GM12865 (cell line): ENCODE data around the gene SERPINE1.

Experiments used
- DNase-seq: peaks from one replicate; pipeline ENCODE4 v3.0.0; 2010; ENCODE audit warnings: low read depth
- H3K4me3 ChIP-seq: 2 replicates; pipeline ENCODE4 v1.5.1; 2011; ENCODE audit warnings: mild to moderate bottlenecking, low read depth, low read length, control low read depth
- TF ChIP-seq, protein P1 (sequence below): IDR thresholded peaks from 2 replicates; pipeline ENCODE4 v1.5.1; 2011; ENCODE audit warnings: low read length, control low read depth, low read depth, inconsistent platforms; ENCODE audit not compliant: insufficient read depth; ENCODE audit errors: missing control alignments

SERPINE1 gene

GRCh38 chr7:101179713-101180112 is 52.8 kb downstream of the SERPINE1 start:
- no peak for DNase-seq
- H3K4me3 ChIP-seq = no peak overlapping the region
- TF ChIP-seq, protein P1, sequence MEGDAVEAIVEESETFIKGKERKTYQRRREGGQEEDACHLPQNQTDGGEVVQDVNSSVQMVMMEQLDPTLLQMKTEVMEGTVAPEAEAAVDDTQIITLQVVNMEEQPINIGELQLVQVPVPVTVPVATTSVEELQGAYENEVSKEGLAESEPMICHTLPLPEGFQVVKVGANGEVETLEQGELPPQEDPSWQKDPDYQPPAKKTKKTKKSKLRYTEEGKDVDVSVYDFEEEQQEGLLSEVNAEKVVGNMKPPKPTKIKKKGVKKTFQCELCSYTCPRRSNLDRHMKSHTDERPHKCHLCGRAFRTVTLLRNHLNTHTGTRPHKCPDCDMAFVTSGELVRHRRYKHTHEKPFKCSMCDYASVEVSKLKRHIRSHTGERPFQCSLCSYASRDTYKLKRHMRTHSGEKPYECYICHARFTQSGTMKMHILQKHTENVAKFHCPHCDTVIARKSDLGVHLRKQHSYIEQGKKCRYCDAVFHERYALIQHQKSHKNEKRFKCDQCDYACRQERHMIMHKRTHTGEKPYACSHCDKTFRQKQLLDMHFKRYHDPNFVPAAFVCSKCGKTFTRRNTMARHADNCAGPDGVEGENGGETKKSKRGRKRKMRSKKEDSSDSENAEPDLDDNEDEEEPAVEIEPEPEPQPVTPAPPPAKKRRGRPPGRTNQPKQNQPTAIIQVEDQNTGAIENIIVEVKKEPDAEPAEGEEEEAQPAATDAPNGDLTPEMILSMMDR = no peak

- no peak for DNase-seq
- TF ChIP-seq, protein P1 = no peak
- no peak within 1 kb of the TSS for H3K4me3 ChIP-seq
Observed at GRCh38 chr7:101180130-101180755, 53.3 kb downstream of the SERPINE1 start, which contains the start of gene NAT16. TSS of gene NAT16 (minus strand) at chr7:101180293. CDS start at chr7:101174807, 5,486 bp downstream.

GRCh38 chr7:101185258-101185839 is 58.4 kb downstream of the SERPINE1 start:
- no peak for DNase-seq
- no peak overlapping the region for H3K4me3 ChIP-seq
- TF ChIP-seq, protein P1 = no peak

DNA sequence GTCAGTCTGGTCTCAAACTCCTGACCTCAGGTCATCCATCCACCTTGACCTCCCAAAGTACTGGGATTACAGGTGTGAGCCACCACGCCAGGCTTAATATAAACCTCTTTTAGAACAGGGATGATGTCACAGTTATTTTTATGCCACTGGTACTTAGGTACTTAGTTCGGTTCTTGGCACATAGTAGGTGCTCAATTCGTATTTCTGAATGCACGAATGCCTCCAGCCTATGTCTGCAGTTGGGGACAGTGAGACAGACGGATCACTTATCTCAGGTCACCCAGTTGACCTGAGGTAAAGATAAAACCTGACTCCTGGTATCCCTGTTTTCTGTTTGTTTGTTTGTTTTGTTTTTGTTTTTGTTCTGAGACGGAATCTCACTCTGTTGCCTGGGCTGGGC is 59.3 kb downstream of the SERPINE1 start:
- TF ChIP-seq, protein P1 = no peak
- no peak for DNase-seq
- no peak overlapping the region for H3K4me3 ChIP-seq

- DNase-seq = no peak
- TF ChIP-seq, protein P1 = no peak
- no peak overlapping the region for H3K4me3 ChIP-seq
Observed at GRCh38 chr7:101186844-101187428, 60.0 kb downstream of the SERPINE1 start.
